SHP77 (cell line): Measurements from ENCODE around the gene HSPB2.

Source experiments
- DNase-seq, 2 experiments: peaks; one replicate each; lab custom pipeline; 2025; lab: John Stamatoyannopoulos, UW

The HSPB2 gene

DNA sequence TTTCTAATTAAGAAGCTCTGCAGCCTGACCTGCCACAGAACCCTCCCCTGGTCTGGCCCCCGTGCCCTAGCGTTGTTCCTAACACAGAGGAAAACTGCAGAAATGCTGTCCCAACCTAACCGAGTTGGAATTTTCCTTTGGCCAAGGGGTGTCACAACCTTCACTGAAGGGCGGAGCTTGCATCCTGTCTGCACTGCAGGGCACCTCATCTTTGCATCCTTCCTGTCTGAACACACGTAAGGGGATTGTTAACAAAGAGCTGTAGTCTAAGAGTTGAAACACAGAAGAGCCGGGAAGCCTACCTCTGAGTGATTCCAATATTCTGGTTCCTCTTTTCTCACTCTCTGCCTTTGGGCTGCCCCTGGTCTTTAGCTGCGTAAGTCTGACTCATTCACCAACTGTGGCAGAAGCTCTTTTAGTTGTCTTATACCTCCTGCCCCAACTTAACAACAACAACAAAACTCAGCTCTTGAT, 26.2 kb downstream of the HSPB2 start:
- no peak for DNase-seq

DNA sequence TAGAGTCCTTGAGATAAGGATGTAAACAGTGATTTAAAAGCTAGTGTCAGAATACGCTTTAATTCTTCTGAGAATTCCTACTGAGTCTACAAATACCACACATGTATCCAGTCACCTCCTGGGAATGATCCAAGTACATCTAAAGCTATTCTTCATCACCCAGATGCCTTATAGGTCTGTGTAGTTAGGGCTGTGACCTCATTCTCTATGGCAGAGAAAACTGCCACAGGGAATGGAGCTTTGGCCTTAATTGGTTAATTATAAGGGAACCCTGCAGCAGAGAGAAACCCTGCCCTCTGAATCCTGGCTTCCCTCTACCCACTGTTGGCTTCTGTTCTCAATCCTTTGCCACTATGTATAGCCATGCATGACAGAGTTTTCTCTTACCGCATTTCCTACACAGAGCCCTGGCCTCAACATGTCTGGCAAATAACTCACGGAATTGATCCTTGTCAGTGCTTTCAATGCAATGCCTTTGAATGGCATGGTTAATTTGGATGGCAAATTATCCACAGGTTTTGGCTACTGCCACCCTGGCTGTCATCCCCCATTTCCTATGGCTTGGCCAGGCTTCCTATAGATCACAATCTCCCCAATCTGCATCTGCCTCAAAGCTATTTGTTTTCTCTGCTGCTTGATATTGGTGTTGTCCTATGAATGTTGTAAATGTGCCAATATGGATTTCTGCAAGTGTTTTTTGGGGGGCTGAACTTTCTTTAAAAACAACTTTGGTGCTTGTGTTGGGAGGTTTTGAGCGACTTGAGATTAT, 27.5 kb downstream of the HSPB2 start:
- DNase-seq = no peak

DNA sequence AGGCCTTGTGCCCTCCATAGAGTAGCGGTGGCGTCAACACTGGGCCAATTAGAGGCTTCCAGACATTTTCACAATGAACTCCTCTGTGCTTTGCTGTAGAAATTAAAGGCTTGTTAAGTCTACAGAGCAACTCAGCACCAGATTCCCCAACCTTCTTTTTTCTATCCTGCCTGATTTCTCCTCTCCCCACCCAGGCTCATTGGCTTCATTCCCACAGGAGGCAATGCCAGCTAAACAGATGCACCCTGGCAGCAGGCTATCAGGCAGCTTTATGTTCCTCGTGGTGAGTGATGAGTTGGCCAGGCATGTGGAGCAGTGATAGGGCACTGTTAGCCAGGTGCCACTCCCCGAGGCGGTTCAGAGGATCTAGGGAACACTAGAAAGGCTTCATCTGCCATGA, 29.4 kb downstream of the HSPB2 start:
- DNase-seq = no peak

DNA sequence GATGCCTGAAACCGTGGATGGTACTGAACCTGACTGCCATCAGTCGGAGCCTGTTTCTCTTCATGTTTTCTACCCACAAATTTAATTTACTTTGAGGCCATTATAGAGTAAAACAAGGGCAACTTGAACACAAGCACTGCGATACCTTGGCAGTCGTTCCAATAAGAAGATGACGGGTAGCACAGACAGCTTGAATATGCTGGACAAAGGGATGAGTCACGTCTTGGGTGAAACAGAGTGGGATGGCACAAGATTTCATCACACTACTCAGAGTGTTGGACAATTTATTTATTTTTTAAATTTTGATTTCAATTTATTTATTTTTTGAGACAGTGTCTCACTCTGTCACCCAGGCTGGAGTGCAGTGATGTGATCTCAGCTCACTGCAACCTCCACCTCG, 30.3 kb downstream of the HSPB2 start:
- DNase-seq = no peak

DNA sequence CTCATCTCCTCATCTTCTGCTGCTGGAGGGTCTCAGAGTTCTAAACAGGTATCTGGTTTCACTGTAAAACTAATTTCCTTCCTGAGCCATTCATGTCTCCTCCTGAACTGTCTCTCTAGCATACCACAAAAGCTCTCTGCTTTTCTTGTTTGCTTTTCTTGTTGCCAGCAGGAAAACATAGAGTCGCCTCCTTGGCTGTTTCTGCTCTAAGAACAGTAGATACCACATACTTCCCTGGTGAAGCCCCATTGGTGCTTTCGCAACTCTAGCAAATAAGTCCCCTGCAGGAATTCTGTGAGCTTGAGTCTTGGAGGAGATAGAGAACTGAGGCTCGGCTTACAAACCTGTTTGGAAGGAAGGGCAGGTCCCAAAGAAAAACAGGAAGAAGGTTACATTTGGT, 31.6 kb downstream of the HSPB2 start:
- DNase-seq = no peak

DNA sequence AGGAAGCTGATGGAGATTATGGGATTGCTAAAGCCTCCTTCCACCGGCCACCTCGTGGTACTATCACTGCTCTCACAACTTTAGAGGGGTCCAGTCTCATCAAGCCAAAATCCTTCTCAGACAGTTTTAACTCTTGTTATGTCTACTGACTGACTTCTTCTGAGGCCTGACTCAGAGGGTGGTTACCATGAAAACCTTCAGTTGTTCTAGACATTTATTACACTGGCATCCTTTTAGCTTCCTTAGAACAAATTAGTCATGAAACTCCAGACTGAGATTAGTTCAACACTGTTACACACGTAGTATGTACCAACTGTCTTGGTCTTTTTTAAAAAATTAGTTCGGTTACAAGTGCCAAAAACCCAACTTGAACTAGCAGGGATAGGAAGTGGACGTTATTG, 32.1 kb downstream of the HSPB2 start:
- DNase-seq = no peak

DNA sequence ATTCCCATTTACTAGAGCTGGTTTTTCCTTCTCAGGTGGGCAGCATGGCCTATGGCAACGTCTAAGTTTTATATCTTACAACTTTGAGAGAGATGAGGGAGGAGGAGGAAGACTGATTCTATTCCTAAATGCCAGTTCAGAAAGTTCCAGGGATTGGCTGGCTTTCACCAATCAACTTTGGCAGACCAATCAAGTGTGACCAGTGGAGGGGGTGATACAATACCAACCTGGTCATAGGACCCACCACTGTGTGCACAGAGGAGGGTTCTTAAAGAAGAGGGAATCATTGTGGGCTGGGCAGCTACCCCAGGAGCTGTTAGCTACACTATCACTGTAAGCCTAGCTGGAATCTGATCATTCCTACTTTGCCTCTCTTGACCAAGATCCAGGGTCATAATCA, 32.7 kb downstream of the HSPB2 start:
- DNase-seq = no peak

DNA sequence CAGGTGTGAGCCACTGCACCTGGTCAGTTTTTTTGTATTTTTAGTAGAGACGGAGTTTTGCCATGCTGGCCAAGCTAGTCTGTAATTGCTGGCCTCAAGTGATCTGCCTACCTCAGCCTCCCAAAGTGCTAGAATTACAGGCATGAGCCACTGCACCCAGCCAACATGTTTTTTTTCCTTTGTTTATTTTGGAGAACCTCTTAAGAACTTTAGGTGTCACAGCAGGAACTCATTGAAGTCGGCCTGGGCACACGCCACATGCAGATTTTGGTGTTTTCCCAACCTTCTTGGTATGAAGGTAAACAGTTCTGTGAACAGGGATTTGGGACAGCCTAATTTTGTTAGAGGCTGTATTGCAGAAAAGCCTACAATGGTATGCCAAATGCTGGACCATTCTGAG, 34.0 kb downstream of the HSPB2 start:
- DNase-seq = no peak

DNA sequence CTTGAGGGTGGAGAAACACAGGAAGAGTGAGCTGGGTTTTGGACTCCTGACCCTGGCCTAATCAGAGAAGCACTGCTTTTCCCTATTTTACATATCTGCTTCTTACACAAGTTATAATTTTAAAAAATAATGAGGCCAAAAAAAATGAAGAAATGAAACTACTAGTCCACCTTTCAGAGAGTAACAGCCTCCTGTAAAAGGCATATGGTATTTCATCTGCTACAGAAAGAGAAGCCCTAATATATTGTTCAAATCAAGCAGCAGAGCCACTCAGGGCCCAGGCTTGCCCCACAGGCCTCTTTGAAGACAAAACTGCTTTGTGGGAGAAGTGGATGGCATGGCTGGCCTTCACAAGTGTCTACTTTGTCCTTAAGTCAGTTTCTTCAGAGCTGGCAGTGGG, 34.6 kb downstream of the HSPB2 start:
- no peak for DNase-seq

DNA sequence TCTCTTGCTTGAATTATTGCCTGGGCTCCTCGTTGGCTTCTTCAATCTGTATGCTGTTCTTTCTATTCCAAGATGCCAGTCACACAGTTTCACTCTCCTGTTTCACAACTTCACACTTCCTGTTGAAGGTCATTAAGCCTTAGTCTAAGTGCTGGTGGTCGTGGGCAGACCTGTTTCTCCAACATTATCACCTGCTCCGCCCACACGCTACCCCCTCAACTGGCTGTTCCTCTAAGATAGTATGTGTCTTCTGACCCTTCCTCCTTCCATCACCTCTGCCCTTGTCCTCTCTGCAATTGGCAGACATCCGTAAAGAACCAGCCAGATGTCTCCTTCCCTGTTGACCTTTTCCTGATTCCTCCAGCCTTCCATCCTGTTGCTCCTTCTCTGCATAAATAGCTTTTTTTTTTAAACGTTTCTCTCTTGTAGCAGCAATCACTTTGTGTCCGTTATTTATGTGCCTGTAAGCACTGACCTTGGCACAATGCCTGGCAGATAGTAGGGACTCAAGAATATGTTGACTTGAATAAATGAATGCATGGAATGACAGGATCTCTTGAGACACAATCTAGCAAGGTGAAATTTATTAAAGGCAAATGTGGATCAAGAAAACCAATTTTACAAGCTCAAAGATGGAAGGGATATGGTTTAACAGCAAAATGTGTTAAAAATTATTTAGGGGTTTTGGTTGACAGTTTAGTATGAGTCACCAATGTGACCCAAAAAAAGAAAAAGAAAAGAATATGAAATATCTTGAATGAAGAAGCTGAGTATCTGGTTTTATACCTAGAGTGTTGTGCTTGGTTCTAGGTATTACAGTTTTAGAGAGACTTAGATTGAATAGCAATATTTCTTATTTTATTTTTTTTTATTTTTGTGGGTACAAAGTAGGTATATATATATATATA, 37.2 kb downstream of the HSPB2 start:
- DNase-seq = no peak

DNA sequence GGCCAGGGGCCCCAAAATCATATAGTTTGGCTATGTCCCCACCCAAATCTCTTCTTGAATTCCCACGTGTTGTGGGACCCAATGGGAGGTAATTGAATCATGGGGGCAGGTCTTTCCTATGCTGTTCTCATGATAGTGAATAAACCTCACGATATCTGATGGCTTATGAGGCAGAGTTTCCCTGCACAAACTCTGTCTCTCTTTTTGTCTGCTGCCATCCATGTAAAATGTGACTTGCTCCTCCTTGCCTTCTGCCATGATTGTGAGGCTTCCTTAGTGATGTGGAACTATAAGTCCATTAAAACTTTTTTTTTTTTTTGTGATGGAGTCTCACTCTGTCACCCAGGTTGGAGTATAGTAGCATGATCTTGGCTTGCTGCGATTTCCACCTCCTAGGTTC, 39.0 kb downstream of the HSPB2 start:
- no peak for DNase-seq

DNA sequence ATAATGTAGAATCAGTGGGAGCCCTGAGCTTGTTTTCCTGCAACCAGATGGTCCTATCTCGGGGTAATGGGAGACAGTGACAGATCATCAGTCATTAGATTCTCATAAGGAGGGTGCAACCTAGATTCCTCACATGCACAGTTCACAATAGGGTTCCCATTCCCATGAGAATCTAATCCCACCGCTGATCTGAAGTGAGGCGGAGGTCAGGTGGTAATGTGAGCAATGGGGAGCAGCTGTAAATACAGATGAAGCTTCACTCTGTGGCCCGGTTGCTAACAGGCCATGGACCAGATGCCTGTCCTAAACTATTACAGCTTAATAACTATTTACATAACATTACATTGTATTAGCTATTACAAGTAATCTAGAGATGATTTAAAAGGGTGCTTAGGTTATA, 41.6 kb downstream of the HSPB2 start:
- no peak for DNase-seq

DNA sequence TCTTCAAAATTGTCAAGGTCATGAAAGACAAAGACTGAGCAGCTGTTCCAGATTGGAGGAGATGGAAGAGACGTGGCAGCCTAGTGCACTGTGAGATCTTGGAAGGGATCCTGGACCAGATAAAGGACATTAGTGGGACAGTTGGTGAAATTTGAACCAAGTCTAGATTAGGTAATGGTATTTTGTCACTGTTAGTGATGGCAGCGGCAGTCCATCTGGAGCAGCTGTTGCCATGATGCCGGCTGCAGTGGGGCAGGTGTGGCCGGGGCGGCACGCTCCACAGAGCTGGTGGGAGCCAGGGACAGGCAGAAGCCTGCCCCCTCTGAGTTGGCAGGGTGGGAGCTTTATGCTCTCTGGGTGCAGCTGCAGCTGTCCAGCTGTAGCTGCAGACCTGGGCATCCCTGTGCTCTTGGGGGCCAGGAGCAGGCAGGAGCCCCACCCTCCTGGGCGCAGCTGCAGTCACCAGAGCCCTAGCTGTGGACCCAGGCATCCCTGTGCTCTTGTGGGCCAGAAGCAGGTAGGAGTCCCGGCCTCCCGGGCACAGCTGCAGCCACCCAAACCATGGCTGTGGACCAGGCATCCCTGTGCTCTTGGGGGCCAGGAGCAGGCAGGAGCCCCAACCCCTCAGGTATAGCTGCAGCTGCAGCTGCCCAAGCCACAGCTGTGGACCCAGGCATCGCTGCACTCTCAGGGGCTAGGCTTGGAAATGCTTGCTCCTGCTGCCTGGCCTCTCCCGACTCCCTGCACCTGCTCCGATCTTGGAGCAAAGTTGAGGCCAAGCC, 45.3 kb downstream of the HSPB2 start:
- DNase-seq = peak; percentile 37 to 73

DNA sequence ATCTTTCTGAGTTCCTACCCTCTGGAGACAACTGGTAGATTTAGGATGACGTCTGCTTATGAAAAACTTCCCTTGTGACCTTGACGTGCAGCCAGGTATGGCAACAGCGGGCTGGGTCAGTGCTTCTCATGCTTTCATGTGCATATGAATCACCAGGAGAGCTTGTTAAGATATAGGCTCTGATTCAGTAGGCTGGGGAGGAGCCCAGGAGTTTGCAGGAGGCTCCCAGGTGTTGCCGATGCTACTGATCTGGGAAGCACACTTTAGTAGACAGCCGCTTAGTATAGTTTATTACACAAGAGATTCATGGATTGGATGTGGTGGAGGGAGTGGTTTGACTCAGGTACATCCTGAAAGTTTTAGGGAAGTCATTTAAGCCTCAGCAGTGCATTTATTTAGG, 48.4 kb downstream of the HSPB2 start:
- DNase-seq = no peak

DNA sequence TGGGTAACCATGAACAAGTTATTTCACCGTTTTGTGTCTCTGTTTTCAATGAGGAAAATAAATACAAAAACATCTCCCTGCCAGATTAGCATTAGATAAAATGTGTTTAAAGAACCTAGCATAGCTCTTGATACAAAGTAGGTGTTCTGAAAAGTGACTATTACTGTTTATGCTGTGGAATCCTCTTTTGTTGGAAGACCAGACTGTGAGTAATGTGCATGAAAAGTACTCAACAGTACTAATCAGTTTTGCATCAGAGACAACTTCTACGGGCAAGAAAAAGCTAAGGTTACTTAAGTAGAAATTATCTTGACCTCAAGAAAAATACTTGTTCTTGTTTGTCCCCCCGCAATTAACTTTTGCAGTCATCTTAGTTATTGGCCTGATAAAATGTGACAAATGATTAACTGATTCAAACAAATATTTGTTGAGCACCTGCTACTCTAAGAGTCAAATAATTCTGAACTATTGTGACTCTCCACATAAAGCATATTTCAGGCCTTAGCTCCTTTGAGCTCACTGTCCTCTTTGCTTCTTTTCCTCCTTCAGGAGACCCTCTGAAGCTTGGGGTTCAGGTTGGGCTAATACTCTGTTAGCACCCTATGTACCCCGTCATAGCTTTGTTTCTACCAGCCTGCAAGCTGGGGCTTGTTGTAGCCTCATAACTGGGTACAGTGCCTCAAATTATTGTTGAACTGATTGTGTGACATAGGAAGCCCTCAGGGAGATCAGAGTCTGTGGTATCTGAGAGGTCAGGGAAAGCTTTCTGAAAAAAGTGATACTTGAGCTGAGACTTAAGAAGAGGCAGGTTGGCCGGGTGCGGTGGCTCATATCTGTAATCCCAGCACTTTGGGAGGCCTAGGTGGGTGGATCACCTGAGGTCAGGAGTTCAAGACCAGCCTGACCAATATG, 49.1 kb downstream of the HSPB2 start:
- DNase-seq = no peak
